Small intestine (tissue), 7 donors: ENCODE results near the gene KCNK5. TPM values are rescaled to one million over a fixed set of nuclear protein-coding genes. Genes with fewer than 3 reads are reported as not detected.
A peak's percentile ranks its signal among the peaks of the same experiment; 100 is the strongest.

Experiments used
- DNase-seq, 2 donors: peaks; one replicate each; pipeline versions ENCODE4 v3.0.0 to v3.0.0-alpha.2; 2013
- FAIRE-seq: peaks from 2 replicates; lab custom pipeline; 2012; peaks lifted over from hg19 to GRCh38; lab: Jason Lieb, UNC
- H3K27ac ChIP-seq, 3 donors: one replicate each; pipeline ENCODE4 v1.5.1; 2013; ENCODE audit warnings: low read length in 2 of 3, mild to moderate bottlenecking in 2 of 3, control low read depth in 1 of 3, inconsistent platforms in 1 of 3, low read depth in 1 of 3, moderate library complexity in 1 of 3
- H3K27me3 ChIP-seq, 3 donors: one replicate each; pipeline ENCODE4 v1.6.1; 2013; ENCODE audit warnings: low read length in 3 of 3, inconsistent platforms in 1 of 3; ENCODE audit not compliant: control insufficient read depth in 3 of 3, insufficient read depth in 3 of 3
- H3K36me3 ChIP-seq, 3 donors: one replicate each; pipeline ENCODE4 v1.6.1; 2013; ENCODE audit warnings: low read length in 3 of 3, inconsistent platforms in 1 of 3, low read depth in 1 of 3, mild to moderate bottlenecking in 1 of 3, moderate library complexity in 1 of 3; ENCODE audit not compliant: control insufficient read depth in 3 of 3, insufficient read depth in 2 of 3
- H3K4me1 ChIP-seq, 3 donors: one replicate each; pipeline ENCODE4 v1.6.1; 2013; ENCODE audit warnings: low read length in 2 of 3, inconsistent platforms in 1 of 3, low read depth in 1 of 3, mild to moderate bottlenecking in 1 of 3, moderate library complexity in 1 of 3; ENCODE audit not compliant: control insufficient read depth in 3 of 3, insufficient read depth in 2 of 3
- H3K4me3 ChIP-seq, 3 donors: one replicate each; pipeline ENCODE4 v1.5.1; 2013; ENCODE audit warnings: low read length in 3 of 3, control low read depth in 1 of 3, inconsistent platforms in 1 of 3, low read depth in 1 of 3, mild to moderate bottlenecking in 1 of 3, moderate library complexity in 1 of 3
- H3K9me3 ChIP-seq, 2 donors: one replicate each; pipeline ENCODE4 v1.6.1; 2013; ENCODE audit warnings: low read depth in 1 of 2, low read length in 1 of 2; ENCODE audit not compliant: control insufficient read depth in 2 of 2, insufficient read depth in 1 of 2
- WGBS, 3 donors: extraction: QIAGEN DNeasy Blood & Tissue Kit; methylation state at CpG; one replicate each; pipeline ENCODE4 v1.1.7; 2013; 5-methylcytosine and 5-hydroxymethylcytosine counted together
- polyA plus RNA-seq, 4 donors: library from polyadenylated mRNA; stranded (reverse) in 3 of 4; unstranded in 1 of 4; fragments of 200-250 nt in 3 of 4; fragments of 120-200 nt in 1 of 4; gene quantifications; one replicate each; pipeline versions ENCODE4 v1.2.1 to v1.2.3, GENCODE V29; 2013
- donor health status: healthy with polysubstance abuse.
- donor health status: control.
- donor health status: control.
- donor health status: Bipolar disorder and iron deficiency.
- donor health status: healthy.

Gene KCNK5
- polyA plus RNA-seq, 4 donors: 29.9 to 44.1 (median 41.3) TPM

DNA sequence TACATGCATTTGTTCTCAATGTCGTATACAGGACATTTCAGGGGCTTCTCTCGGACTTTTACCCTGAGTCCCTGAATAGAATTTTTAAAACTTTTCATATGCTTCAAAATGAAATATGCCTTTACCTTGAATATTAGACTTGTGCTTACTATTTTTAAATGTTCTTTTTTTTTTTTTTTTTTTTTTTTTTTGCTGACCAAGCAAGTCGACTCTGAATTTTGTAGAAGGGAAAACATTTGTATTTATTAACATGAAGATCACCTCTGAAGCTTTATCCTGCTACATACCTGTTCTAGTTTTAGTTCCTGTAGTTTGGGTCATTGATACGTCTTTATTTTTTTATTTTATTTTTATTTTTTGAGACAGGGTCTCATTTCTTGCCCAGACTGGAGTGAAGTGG, 74.6 kb downstream of the KCNK5 start:
- peaks cover 0 to 5% of the 10 kb centered on the region in 2 donors for H3K9me3 ChIP-seq
- H3K27me3 ChIP-seq: peaks cover 0 to 3% (median 0%) of the 10 kb centered on the region in 3 donors
- no peak for FAIRE-seq
- H3K4me3 ChIP-seq: no peak overlapping the region
- H3K4me1 ChIP-seq: no peaks in the 10 kb centered on the region
- WGBS, 3 donors: 73 to 91% (median 84%) methylated on average over 4 of the region's 4 CpGs
- no peak for DNase-seq
- H3K27ac ChIP-seq: no peak overlapping the region
- no peaks in the 10 kb centered on the region for H3K36me3 ChIP-seq

DNA sequence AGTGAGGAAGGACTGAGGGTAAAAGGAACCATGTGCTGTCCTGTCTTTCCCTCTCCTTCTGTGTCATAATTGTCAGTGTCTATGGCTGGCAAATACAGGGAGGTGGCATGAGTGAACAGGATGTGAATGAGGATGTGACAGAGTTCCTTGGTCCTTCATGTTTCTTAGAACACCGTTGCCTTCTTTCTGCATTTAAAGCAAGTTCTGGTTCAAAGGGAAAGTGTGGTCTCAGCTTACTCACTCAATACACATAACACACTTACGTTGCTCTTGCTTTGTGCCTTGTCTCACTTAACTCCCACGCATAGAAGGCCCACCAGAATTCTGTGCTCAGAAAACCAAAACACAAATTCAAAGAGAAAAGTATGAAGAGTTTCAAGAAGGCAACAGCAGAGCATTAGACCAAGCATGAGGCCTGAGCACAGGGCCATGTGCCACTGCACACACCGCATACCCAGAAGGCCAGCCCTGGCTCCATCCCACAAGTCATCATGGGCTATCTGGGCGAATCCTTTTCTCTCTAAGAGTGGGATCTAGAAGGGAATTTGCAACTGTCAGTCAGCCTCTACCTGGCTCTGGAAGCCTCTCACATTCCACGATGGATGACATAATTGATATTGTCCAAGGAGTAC, 75.4 kb downstream of the KCNK5 start:
- H3K4me3 ChIP-seq: no peak overlapping the region
- H3K4me1 ChIP-seq: no peaks in the 10 kb centered on the region
- H3K9me3 ChIP-seq: no peaks in the 10 kb centered on the region
- WGBS, 3 donors: 76 to 93% (median 78%) methylated on average over 6 of the region's 6 CpGs
- H3K27ac ChIP-seq: no peak overlapping the region
- H3K36me3 ChIP-seq: no peaks in the 10 kb centered on the region
- peaks cover 0 to 3% (median 0%) of the 10 kb centered on the region in 3 donors for H3K27me3 ChIP-seq
- FAIRE-seq (no peak), DNase-seq (no peak)

DNA sequence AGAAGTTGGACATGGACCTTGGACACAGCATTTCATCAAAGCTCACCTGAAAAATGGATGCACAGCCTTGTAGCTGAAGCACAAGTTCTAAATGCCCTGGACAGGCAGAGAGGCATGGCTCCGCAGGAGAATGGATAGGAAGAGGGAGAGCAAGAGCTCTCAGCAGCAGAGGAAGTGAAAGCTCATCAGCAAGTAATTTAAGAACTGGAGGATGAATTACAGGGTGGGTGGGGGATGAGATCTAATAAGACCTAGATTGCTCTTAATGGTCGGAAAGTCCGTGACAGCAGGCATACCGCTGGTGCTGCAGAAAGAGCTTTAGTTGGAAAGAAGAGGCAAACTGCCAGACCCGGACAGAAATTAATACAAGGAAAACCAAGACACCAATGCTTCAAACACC, 77.0 kb downstream of the KCNK5 start:
- WGBS, 3 donors: 52 to 71% (median 58%) methylated on average over 5 of the region's 5 CpGs
- H3K4me1 ChIP-seq: no peaks in the 10 kb centered on the region
- no peak overlapping the region for H3K27ac ChIP-seq
- H3K27me3 ChIP-seq: peaks cover 0 to 3% (median 0%) of the 10 kb centered on the region in 3 donors
- FAIRE-seq: no peak
- no peak overlapping the region for H3K4me3 ChIP-seq
- no peaks in the 10 kb centered on the region for H3K36me3 ChIP-seq
- H3K9me3 ChIP-seq: no peaks in the 10 kb centered on the region
- DNase-seq: peak in 1 of 2 donors; percentile 15

DNA sequence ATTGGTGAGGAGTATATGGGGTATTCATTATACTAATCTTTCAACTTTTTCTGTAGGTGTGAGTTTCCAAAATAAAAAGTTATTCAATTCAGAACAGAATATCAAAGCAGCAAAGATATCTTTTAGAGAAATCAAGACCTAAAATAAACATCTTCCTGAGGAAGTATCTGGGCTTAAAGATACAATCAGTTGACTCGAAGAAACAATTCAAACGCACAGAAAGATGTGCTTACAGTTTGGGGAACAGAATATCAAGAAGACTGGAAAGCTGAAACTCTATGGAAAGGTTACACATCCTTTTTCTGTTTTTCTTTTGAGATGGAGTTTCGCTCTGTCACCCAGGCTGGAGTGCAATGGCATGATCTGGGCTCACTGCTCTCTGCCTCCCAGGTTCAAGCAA, 78.1 kb downstream of the KCNK5 start:
- Histone ChIP-seq H3K4me3 (no peak overlapping the region), H3K9me3 (no peaks in the 10 kb centered on the region), H3K27me3 (peaks cover 0 to 3% (median 0%) of the 10 kb centered on the region in 3 donors), H3K4me1 (no peaks in the 10 kb centered on the region), H3K36me3 (no peaks in the 10 kb centered on the region), H3K27ac (no peak overlapping the region)
- no peak for DNase-seq
- no peak for FAIRE-seq
- 54 to 88% (median 69%) methylated on average over 3 of the region's 3 CpGs for WGBS, 3 donors

DNA sequence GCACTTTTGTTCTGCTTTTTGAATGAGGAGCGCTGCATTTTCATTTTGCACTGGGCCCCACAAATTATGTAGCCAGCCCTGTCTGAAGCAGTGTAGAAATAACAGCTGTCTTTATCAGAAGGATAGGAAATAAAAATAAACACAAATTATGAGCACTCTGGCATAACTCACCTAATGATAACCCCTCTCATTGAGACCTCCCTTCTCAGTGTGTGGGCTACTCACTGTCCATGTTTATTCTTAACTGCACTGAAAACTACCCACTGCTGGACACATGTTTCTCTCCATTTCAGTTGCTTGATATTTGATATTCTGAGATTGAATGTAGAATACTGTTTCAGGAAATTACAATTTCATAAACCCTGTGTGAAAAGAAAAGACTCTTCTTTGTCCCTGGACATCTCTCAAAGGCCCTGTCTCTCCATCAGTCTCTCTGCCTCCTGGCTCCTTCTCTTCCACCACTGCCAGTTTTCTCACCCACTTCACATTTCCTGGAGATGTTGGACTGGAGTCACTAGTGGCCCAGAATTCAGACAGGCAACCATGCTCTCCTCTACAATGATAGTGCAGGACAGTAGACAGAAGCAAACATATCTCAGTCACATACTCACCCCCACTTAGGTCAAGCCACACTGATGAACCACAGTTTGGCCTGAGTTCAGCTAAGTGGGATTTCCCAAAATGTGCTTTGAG, 84.6 kb downstream of the KCNK5 start:
- Histone ChIP-seq H3K36me3 (no peaks in the 10 kb centered on the region), H3K27me3 (peaks cover 0 to 13% (median 2%) of the 10 kb centered on the region in 3 donors), H3K4me1 (no peaks in the 10 kb centered on the region), H3K27ac (no peak overlapping the region), H3K9me3 (no peaks in the 10 kb centered on the region), H3K4me3 (no peak overlapping the region)
- FAIRE-seq (no peak), DNase-seq (no peak)
- WGBS, 3 donors: 88 to 97% (median 88%) methylated on average over 1 of the region's 1 CpG

DNA sequence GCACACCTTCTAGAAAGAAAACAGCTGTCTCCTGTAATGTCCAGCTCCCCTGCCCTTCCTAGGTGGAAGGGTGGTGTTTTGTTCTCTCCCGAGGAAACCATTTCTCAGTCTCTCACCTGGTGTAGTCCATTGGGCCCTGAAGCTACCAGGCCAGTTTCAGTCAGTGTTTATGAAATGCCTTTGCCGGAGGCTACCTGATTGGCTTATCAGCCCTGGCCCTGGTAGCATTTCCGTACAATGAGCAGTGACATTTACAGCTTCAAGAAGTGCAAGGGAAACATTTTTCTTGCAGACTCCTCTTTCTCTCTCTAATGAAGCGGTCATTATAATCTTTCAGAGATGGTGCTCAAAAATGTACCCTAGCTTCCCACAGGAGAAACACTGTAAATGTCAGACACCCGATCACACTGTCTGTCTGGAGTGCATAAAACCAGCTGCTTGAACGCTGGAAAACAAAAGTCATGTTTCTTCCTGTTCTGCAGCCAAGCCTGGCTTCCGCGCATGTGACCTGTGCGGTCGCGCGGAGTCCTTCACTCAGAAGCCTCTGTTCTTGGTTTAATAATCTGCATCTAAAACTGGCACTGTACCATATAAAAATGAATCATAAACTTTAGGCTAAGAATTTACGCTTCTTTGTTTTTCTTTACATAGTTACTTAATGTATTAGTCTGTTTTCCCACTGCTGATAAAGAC, 85.9 kb downstream of the KCNK5 start:
- no peak overlapping the region for H3K27ac ChIP-seq
- no peaks in the 10 kb centered on the region for H3K9me3 ChIP-seq
- H3K36me3 ChIP-seq: no peaks in the 10 kb centered on the region
- FAIRE-seq (no peak), DNase-seq (no peak)
- no peak overlapping the region for H3K4me3 ChIP-seq
- no peaks in the 10 kb centered on the region for H3K4me1 ChIP-seq
- H3K27me3 ChIP-seq: peaks cover 0 to 14% (median 2%) of the 10 kb centered on the region in 3 donors
- 58 to 75% (median 65%) methylated on average over 13 of the region's 13 CpGs for WGBS, 3 donors

DNA sequence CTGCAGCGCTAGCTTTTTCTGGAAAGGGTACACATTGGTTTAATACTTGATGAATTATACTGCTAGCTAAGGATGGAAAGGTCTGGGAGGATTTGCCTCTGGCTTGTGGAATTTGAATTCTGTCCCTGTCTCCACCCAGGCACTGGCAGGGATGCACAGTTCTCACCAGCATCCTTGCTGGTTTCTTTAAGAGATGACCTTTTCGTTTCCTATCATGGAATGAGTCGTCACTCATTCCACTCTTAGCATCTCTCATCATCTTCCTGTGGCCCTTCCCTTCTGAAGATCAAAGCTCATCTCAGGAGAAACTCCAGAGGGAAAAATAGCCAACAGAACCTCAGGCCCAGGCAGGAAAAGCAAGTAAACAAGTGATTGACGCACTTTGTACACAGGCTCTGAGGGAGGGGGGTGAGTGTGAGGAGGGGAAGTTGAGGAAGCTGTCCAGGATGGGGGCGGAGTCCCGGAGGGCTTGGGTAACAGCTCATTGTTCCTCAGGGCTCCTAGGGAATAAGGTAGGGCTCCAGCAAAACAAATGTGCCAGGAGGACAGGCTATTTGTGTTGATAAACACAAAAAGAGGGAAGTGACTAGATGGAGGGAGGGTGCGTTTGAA, 88.6 kb downstream of the KCNK5 start:
- no peaks in the 10 kb centered on the region for H3K36me3 ChIP-seq
- FAIRE-seq (no peak), DNase-seq (no peak)
- no peak overlapping the region for H3K4me3 ChIP-seq
- peaks cover 0 to 4% of the 10 kb centered on the region in 2 donors for H3K9me3 ChIP-seq
- 57 to 60% (median 57%) methylated on average over 7 of the region's 7 CpGs for WGBS, 3 donors
- H3K4me1 ChIP-seq: no peaks in the 10 kb centered on the region
- H3K27ac ChIP-seq: no peak overlapping the region
- H3K27me3 ChIP-seq: peaks cover 0 to 14% (median 2%) of the 10 kb centered on the region in 3 donors
